ENCODE data around the gene GALM. TPM values are rescaled to one million over a fixed set of nuclear protein-coding genes. Genes with fewer than 3 reads are reported as not detected.
"Not testable (repeated sequence)": the region's sequence is repeated elsewhere in the genome, so short reads cannot be mapped to it uniquely, and the experiment has no call there.

Gene GALM
- total and polyA plus RNA-seq, 5 experiments from 2014 or later: 7.5 to 15.6 (median 10.6) TPM

- peak; percentile 94 to 99 (median 98) for DNase-seq
- H3K4me1 Mint-ChIP-seq: peaks cover 33 to 63% (median 56%) of the 10 kb centered on the region in 4 donors
- H3K27ac Mint-ChIP-seq: peak within 1 kb of the TSS; percentile 96 to 100 (median 100)
- peak; percentile 71 to 75 for ATAC-seq
- POLR2A ChIA-PET: interaction anchor here (0.6 to 3.2 kb wide), 44 partner anchors 8 to 1785 kb away, joined by 3 to 49 read pairs (median 5); partner anchors contain the start of genes ATL2, DHX57, GALM and GEMIN6
- no peaks in the 10 kb centered on the region for H3K9me3 Mint-ChIP-seq
- H3K36me3 Mint-ChIP-seq: peaks cover 31 to 48% (median 32%) of the 10 kb centered on the region in 3 donors
- H3K27me3 Mint-ChIP-seq: peaks cover 0 to 9% (median 0%) of the 10 kb centered on the region in 5 donors
- H3K4me3 Mint-ChIP-seq: peak within 1 kb of the TSS; percentile 97 to 100 (median 99)
These were observed 85.1 kb downstream of the GALM start, which contains the start of gene SRSF7 for GRCh38 chr2:38750891-38751595. Gene SRSF7, minus strand, starts transcription at chr2:38751361. Its CDS starts 105 bp downstream, at chr2:38751256.

GRCh38 chr2:38751596-38752410 lies 85.9 kb downstream of the GALM start:
- ATAC-seq (peak; percentile 26 to 44), DNase-seq (peak in 2 of 10 donors; percentile 30 to 55)
- Mint-ChIP-seq H3K36me3 (peaks cover 25 to 40% (median 26%) of the 10 kb centered on the region in 3 donors), H3K4me1 (peaks cover 28 to 55% (median 48%) of the 10 kb centered on the region in 4 donors), H3K4me3 (peak overlapping the region; percentile 97 to 100 (median 99)), H3K27me3 (peaks cover 0 to 9% (median 0%) of the 10 kb centered on the region in 5 donors), H3K27ac (peak overlapping the region; percentile 96 to 100 (median 100)), H3K9me3 (no peaks in the 10 kb centered on the region)
- POLR2A ChIA-PET: interaction anchor here (0.6 to 3.2 kb wide), 42 partner anchors 8 to 1785 kb away, joined by 3 to 49 read pairs (median 5); partner anchors contain the start of genes ATL2, DHX57, GALM and GEMIN6

GRCh38 chr2:38754049-38754448 lies 88.1 kb downstream of the GALM start:
- Mint-ChIP-seq H3K4me1 (peaks cover 15 to 33% (median 26%) of the 10 kb centered on the region in 4 donors), H3K27me3 (peaks cover 0 to 9% (median 0%) of the 10 kb centered on the region in 5 donors), H3K27ac (peak overlapping the region in 9 of 10 donors; percentile 34 to 92 (median 85)), H3K9me3 (no peaks in the 10 kb centered on the region), H3K36me3 (peaks cover 7 to 17% (median 16%) of the 10 kb centered on the region in 3 donors), H3K4me3 (peak overlapping the region; percentile 37 to 80 (median 74))
- DNase-seq: no peak
- no peak for ATAC-seq
- POLR2A ChIA-PET: interaction anchor here (0.6 to 1.6 kb wide), 3 partner anchors 24 to 151 kb away, joined by 3 to 4 read pairs (median 4); partner anchors contain the start of genes GEMIN6 and HNRNPLL

DNA sequence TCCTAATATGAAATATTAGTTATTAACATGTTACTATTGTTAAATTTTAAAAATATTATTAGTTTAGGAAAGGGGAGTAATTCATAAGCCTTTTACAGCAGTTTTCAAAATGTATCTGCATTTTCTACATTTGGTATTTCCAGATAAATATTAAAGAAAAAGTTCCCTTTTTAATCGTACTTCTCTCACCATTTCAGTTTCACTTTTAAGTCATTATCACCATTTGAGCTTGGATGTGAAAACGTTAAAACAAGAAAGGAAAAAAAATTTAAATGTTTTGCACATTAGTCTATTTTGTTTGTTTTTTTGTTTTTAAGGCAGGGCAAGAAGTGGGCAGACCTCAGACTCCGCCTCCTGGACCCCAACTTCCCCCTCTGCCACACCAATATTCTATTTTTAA lies 88.6 kb downstream of the GALM start:
- H3K36me3 Mint-ChIP-seq: peaks cover 6 to 14% (median 14%) of the 10 kb centered on the region in 3 donors
- ATAC-seq (no peak), DNase-seq (no peak)
- H3K27me3 Mint-ChIP-seq: peaks cover 0 to 9% (median 0%) of the 10 kb centered on the region in 5 donors
- POLR2A ChIA-PET: interaction anchor here (1.1 to 1.6 kb wide), 2 partner anchors 24 to 152 kb away, joined by 3 to 4 read pairs; partner anchors contain the start of genes GEMIN6 and HNRNPLL
- peak overlapping the region; percentile 56 to 84 (median 77) for H3K4me3 Mint-ChIP-seq
- peaks cover 14 to 29% (median 22%) of the 10 kb centered on the region in 4 donors for H3K4me1 Mint-ChIP-seq
- H3K27ac Mint-ChIP-seq: peak overlapping the region in 9 of 10 donors; percentile 65 to 89 (median 86)
- no peaks in the 10 kb centered on the region for H3K9me3 Mint-ChIP-seq

- not testable (repeated sequence) for ATAC-seq
These were observed 90.0 kb downstream of the GALM start for GRCh38 chr2:38755891-38756290.

GRCh38 chr2:38763228-38763627 lies 97.3 kb downstream of the GALM start:
- no peaks in the 10 kb centered on the region for H3K4me1 Mint-ChIP-seq
- no peak overlapping the region for H3K27ac Mint-ChIP-seq
- H3K4me3 Mint-ChIP-seq: no peak overlapping the region
- ATAC-seq (peak in 1 of 2 donors; percentile 29), DNase-seq (no peak)
- no peaks in the 10 kb centered on the region for H3K27me3 Mint-ChIP-seq
- POLR2A ChIA-PET: no interaction called here
- no peaks in the 10 kb centered on the region for H3K9me3 Mint-ChIP-seq
- H3K36me3 Mint-ChIP-seq: no peaks in the 10 kb centered on the region

More at GRCh38 chr2:38755891-38756290, 90.0 kb downstream of the GALM start:
- H3K9me3 Mint-ChIP-seq, DNase-seq, H3K36me3 Mint-ChIP-seq, H3K27me3 Mint-ChIP-seq, POLR2A ChIA-PET, H3K4me3 Mint-ChIP-seq, H3K27ac Mint-ChIP-seq: not testable (repeated sequence)
- peaks cover 10 to 22% (median 16%) of the 10 kb centered on the region in 4 donors for H3K4me1 Mint-ChIP-seq

GRCh38 chr2:38763728-38764127 lies 97.8 kb downstream of the GALM start:
- no peak overlapping the region for H3K27ac Mint-ChIP-seq
- H3K9me3 Mint-ChIP-seq: no peaks in the 10 kb centered on the region
- H3K4me1 Mint-ChIP-seq: no peaks in the 10 kb centered on the region
- DNase-seq: no peak
- no peaks in the 10 kb centered on the region for H3K27me3 Mint-ChIP-seq
- no peak for ATAC-seq
- POLR2A ChIA-PET: no interaction called here
- no peak overlapping the region for H3K4me3 Mint-ChIP-seq
- no peaks in the 10 kb centered on the region for H3K36me3 Mint-ChIP-seq

GRCh38 chr2:38765149-38765548 lies 99.2 kb downstream of the GALM start:
- Mint-ChIP-seq H3K4me1 (no peaks in the 10 kb centered on the region), H3K27me3 (no peaks in the 10 kb centered on the region), H3K36me3 (no peaks in the 10 kb centered on the region), H3K27ac (no peak overlapping the region), H3K9me3 (no peaks in the 10 kb centered on the region), H3K4me3 (no peak overlapping the region)
- DNase-seq (no peak), ATAC-seq (no peak)
- POLR2A ChIA-PET: no interaction called here

GRCh38 chr2:38765551-38765950 lies 99.6 kb downstream of the GALM start:
- Mint-ChIP-seq H3K27ac (no peak overlapping the region), H3K9me3 (no peaks in the 10 kb centered on the region), H3K4me1 (no peaks in the 10 kb centered on the region), H3K4me3 (no peak overlapping the region), H3K36me3 (no peaks in the 10 kb centered on the region), H3K27me3 (no peaks in the 10 kb centered on the region)
- ATAC-seq (no peak), DNase-seq (no peak)
- POLR2A ChIA-PET: no interaction called here

- no peak for DNase-seq
- peaks cover 0 to 2% (median 0%) of the 10 kb centered on the region in 4 donors for H3K4me1 Mint-ChIP-seq
- H3K4me3 Mint-ChIP-seq: no peak overlapping the region
- no peaks in the 10 kb centered on the region for H3K36me3 Mint-ChIP-seq
- no peaks in the 10 kb centered on the region for H3K9me3 Mint-ChIP-seq
- H3K27me3 Mint-ChIP-seq: peaks cover 0 to 13% (median 2%) of the 10 kb centered on the region in 5 donors
- no peak overlapping the region for H3K27ac Mint-ChIP-seq
- POLR2A ChIA-PET: interaction anchor here (0.6 kb wide), 2 partner anchors 35 to 155 kb away, joined by 3 read pairs; no protein-coding TSS in a partner anchor
- ATAC-seq: no peak
These were observed 105.7 kb downstream of the GALM start for GRCh38 chr2:38771632-38772031.

GRCh38 chr2:38775097-38775920 lies 109.4 kb downstream of the GALM start:
- ATAC-seq: no peak
- H3K27ac Mint-ChIP-seq: peak overlapping the region in 1 of 10 donors; percentile 22
- peaks cover 0 to under 1% (median 0%) of the 10 kb centered on the region in 3 donors for H3K36me3 Mint-ChIP-seq
- peaks cover 7 to 17% (median 13%) of the 10 kb centered on the region in 4 donors for H3K4me1 Mint-ChIP-seq
- DNase-seq: no peak
- POLR2A ChIA-PET: interaction anchor here (1.2 to 1.5 kb wide), 4 partner anchors 12 to 26 kb away, joined by 3 to 8 read pairs (median 4); partner anchors contain the start of gene SRSF7
- H3K4me3 Mint-ChIP-seq: peak overlapping the region in 4 of 10 donors; percentile 1 to 38 (median 20)
- H3K27me3 Mint-ChIP-seq: peaks cover 0 to 16% (median 3%) of the 10 kb centered on the region in 5 donors
- H3K9me3 Mint-ChIP-seq: no peaks in the 10 kb centered on the region
